ENCODE results near the gene CAMKK2. TPM values are rescaled to one million over a fixed set of nuclear protein-coding genes. Genes with fewer than 3 reads are reported as not detected.

CAMKK2 gene
- total RNA-seq, 2 experiments from 2014 or later = 21.1 to 27.6 TPM

DNA sequence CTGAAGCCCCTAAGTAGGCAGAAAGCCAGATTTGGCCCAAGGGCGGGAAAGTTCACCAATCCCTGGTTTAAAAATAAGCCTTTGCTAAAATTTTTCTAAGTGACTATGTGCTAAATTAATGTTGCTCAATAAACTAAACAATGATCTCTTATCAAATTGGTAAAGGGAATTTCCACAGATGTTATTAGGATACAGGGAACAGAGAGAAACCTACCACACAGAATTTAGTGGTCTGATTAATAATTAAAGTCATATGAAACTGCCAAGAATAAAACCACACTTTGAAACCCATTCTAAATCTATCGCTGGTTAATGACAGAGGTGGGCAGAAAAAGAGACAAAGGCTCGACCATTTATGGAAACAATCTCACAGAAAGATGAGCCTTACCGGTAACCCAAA is 33.7 kb upstream of the CAMKK2 start:
- Histone ChIP-seq H4K20me1 (ENCODE audit: insufficient read depth, low read length) (no peaks in the 10 kb centered on the region), H3K27ac (ENCODE audit: low read depth, low read length, poor library complexity, severe bottlenecking) (no peak overlapping the region), H3K9me3 (ENCODE audit: low read length) (no peaks in the 10 kb centered on the region), H3K4me3 (ENCODE audit: low read depth, low read length, poor library complexity, severe bottlenecking) (no peak overlapping the region), H3K79me2 (ENCODE audit: insufficient read depth, low read depth, low read length) (no peaks in the 10 kb centered on the region), H3K9me2 (ENCODE audit: insufficient read depth, low read length) (no peaks in the 10 kb centered on the region), H3K4me1 (ENCODE audit: insufficient read depth, low read length, poor library complexity, severe bottlenecking) (no peaks in the 10 kb centered on the region), H3K4me2 (ENCODE audit: low read length) (no peak overlapping the region), H3K36me3 (ENCODE audit: insufficient read depth, low read length) (peaks cover 96% of the 10 kb centered on the region), H2AFZ (ENCODE audit: low read length) (no peak overlapping the region)
- intact Hi-C loops (cut with micrococcal nuclease; ENCODE audit: unreplicated experiment) = no loop called here
- no peak for TF ChIP-seq EZH2phosphoT487 (IDR thresholded peaks at IDR 0.05; ENCODE audit: borderline replicate concordance, low read depth, low read length)
- TF ChIP-seq, protein P1, sequence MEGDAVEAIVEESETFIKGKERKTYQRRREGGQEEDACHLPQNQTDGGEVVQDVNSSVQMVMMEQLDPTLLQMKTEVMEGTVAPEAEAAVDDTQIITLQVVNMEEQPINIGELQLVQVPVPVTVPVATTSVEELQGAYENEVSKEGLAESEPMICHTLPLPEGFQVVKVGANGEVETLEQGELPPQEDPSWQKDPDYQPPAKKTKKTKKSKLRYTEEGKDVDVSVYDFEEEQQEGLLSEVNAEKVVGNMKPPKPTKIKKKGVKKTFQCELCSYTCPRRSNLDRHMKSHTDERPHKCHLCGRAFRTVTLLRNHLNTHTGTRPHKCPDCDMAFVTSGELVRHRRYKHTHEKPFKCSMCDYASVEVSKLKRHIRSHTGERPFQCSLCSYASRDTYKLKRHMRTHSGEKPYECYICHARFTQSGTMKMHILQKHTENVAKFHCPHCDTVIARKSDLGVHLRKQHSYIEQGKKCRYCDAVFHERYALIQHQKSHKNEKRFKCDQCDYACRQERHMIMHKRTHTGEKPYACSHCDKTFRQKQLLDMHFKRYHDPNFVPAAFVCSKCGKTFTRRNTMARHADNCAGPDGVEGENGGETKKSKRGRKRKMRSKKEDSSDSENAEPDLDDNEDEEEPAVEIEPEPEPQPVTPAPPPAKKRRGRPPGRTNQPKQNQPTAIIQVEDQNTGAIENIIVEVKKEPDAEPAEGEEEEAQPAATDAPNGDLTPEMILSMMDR (conservative IDR thresholded peaks at IDR 0.05; ENCODE audit: low read length) = no peak
- BruUV-seq (replicated peaks) = no TSS peak
- CTCF ChIA-PET (ENCODE audit: unreplicated experiment) = no interaction called here
- POLR2A ChIA-PET = interaction anchor here (0.6 kb wide), 1 partner anchor 32 kb away, joined by 5 read pairs; no protein-coding TSS in a partner anchor
- no peak for DNase-seq (ENCODE audit: low spot score)

DNA sequence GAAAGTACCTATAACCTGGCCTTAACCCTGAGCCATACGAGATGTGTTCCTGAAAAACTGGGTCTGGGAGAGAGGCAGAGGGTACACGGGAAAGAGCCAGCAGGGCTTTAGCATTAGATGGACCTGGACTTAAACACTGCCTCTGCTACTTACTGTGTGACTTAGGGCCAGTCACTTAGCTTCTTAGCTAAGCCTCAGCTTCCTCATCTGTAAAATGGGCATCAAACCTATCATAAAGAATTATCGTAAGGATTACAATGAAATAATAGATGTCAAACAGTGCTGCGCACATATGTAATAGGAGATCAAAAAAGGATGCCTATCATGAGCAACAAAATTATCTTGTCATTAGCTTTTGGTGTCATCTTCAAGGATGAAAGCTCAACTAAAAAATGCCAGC is 32.1 kb upstream of the CAMKK2 start:
- no peak overlapping the region for H3K27ac ChIP-seq (ENCODE audit: low read depth, low read length, poor library complexity, severe bottlenecking)
- no peak overlapping the region for H3K4me2 ChIP-seq (ENCODE audit: low read length)
- H3K4me3 ChIP-seq (ENCODE audit: low read depth, low read length, poor library complexity, severe bottlenecking) = no peak overlapping the region
- ChIA-PET CTCF (ENCODE audit: unreplicated experiment) (no interaction called here), POLR2A (no interaction called here)
- intact Hi-C loops (cut with micrococcal nuclease; ENCODE audit: unreplicated experiment) = no loop called here
- H4K20me1 ChIP-seq (ENCODE audit: insufficient read depth, low read length) = no peaks in the 10 kb centered on the region
- no peak overlapping the region for H2AFZ ChIP-seq (ENCODE audit: low read length)
- no peaks in the 10 kb centered on the region for H3K4me1 ChIP-seq (ENCODE audit: insufficient read depth, low read length, poor library complexity, severe bottlenecking)
- no peaks in the 10 kb centered on the region for H3K79me2 ChIP-seq (ENCODE audit: insufficient read depth, low read depth, low read length)
- H3K9me3 ChIP-seq (ENCODE audit: low read length) = no peaks in the 10 kb centered on the region
- H3K9me2 ChIP-seq (ENCODE audit: insufficient read depth, low read length) = no peaks in the 10 kb centered on the region
- no peak for TF ChIP-seq EZH2phosphoT487 (IDR thresholded peaks at IDR 0.05; ENCODE audit: borderline replicate concordance, low read depth, low read length)
- TF ChIP-seq, protein P1 (conservative IDR thresholded peaks at IDR 0.05; ENCODE audit: low read length) = no peak
- no TSS peak for BruUV-seq (replicated peaks)
- peaks cover 96% of the 10 kb centered on the region for H3K36me3 ChIP-seq (ENCODE audit: insufficient read depth, low read length)
- DNase-seq (ENCODE audit: low spot score) = no peak

DNA sequence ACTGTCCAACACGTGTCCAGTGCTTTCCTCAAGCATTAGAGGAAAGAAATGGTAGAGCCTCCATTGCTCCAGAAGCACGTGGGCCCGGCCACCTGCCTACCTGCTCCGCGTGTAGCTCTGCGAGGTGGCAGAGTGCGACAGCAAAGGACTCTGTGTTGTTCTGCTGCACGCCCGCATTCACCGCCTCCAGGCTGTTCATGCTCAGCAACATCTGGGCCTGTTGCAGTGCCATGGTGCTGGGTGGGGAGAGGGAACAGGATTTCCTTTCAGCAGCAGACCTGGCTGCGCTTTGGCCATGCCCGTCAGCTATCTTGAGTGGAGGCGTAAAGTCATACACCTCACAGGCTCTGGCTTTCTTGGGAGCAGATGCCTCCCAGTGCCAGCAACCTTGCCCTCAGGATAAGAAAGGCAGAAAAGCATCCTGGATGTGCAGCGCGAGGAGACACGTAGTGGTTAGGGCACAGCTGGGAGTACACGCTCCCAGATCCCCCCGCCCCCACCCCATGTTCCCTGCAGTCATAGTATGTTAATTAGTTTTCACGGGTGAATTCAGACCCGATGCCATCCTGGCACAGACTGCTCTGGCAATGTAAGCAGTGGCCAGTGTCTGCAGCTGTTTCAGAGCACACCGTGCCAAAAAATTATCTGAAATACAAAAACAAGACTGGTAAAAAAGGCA is 30.6 kb upstream of the CAMKK2 start:
- ChIA-PET POLR2A (interaction anchor here (1.1 kb wide), 1 partner anchor 65 kb away, joined by 3 read pairs; no protein-coding TSS in a partner anchor), CTCF (ENCODE audit: unreplicated experiment) (no interaction called here)
- no TSS peak for BruUV-seq (replicated peaks)
- Histone ChIP-seq H3K36me3 (ENCODE audit: insufficient read depth, low read length) (peaks cover 96% of the 10 kb centered on the region), H3K4me3 (ENCODE audit: low read depth, low read length, poor library complexity, severe bottlenecking) (no peak overlapping the region), H2AFZ (ENCODE audit: low read length) (no peak overlapping the region), H3K27ac (ENCODE audit: low read depth, low read length, poor library complexity, severe bottlenecking) (no peak overlapping the region), H3K4me1 (ENCODE audit: insufficient read depth, low read length, poor library complexity, severe bottlenecking) (no peaks in the 10 kb centered on the region), H3K4me2 (ENCODE audit: low read length) (no peak overlapping the region), H4K20me1 (ENCODE audit: insufficient read depth, low read length) (no peaks in the 10 kb centered on the region), H3K9me2 (ENCODE audit: insufficient read depth, low read length) (no peaks in the 10 kb centered on the region), H3K9me3 (ENCODE audit: low read length) (no peaks in the 10 kb centered on the region), H3K79me2 (ENCODE audit: insufficient read depth, low read depth, low read length) (no peaks in the 10 kb centered on the region)
- intact Hi-C loops (cut with micrococcal nuclease; ENCODE audit: unreplicated experiment) = no loop called here
- TF ChIP-seq, protein P1 (conservative IDR thresholded peaks at IDR 0.05; ENCODE audit: low read length) = no peak
- TF ChIP-seq EZH2phosphoT487 (IDR thresholded peaks at IDR 0.05; ENCODE audit: borderline replicate concordance, low read depth, low read length) = no peak
- no peak for DNase-seq (ENCODE audit: low spot score)
